Smooth muscle cell (in vitro differentiated cells): ENCODE data around the gene RASAL2. TPM values are rescaled to one million over a fixed set of nuclear protein-coding genes. Genes with fewer than 3 reads are reported as not detected.

Experiments used
- DNase-seq: peaks from one replicate; lab custom pipeline; 2025; ENCODE audit not compliant: unreplicated experiment; lab: John Stamatoyannopoulos, UW
- H2AFZ ChIP-seq: fragments of 200-600 bp; sonication (generic); 2 replicates; pipeline ENCODE4 v1.6.0; 2016; ENCODE audit warnings: antibody characterized with exemption, low read depth, mild to moderate bottlenecking
- H3F3A ChIP-seq: fragments of 200-600 bp; sonication (generic); 2 replicates; pipeline ENCODE4 v1.6.0; 2017; ENCODE audit warnings: antibody characterized with exemption, low read depth
- H3K27ac ChIP-seq: fragments of 200-600 bp; sonication (generic); 2 replicates; pipeline ENCODE4 v1.5.1; 2016; ENCODE audit warnings: low read depth, mild to moderate bottlenecking
- H3K27me3 ChIP-seq: fragments of 200-600 bp; sonication (generic); 2 replicates; pipeline ENCODE4 v1.6.1; 2016; ENCODE audit warnings: low read depth, mild to moderate bottlenecking
- H3K36me3 ChIP-seq: fragments of 200-600 bp; sonication (generic); 2 replicates; pipeline ENCODE4 v1.5.1; 2016; ENCODE audit warnings: low read depth
- H3K4me1 ChIP-seq: fragments of 200-600 bp; sonication (generic); 2 replicates; pipeline ENCODE4 v1.5.1; 2016; ENCODE audit warnings: low read depth
- H3K4me2 ChIP-seq: fragments of 200-600 bp; sonication (generic); 2 replicates; pipeline ENCODE4 v1.6.0; 2016; ENCODE audit warnings: mild to moderate bottlenecking
- H3K4me3 ChIP-seq: fragments of 200-600 bp; sonication (generic); 2 replicates; pipeline ENCODE4 v1.5.1; 2016; ENCODE audit warnings: mild to moderate bottlenecking
- H3K79me2 ChIP-seq: fragments of 200-600 bp; sonication (generic); 2 replicates; pipeline ENCODE4 v1.6.0; 2016; ENCODE audit warnings: low read depth, mild to moderate bottlenecking
- H3K9ac ChIP-seq: fragments of 200-600 bp; sonication (generic); 2 replicates; pipeline ENCODE4 v1.6.0; 2016; ENCODE audit warnings: low read depth
- H3K9me3 ChIP-seq: fragments of 200-600 bp; sonication (generic); replicated peaks from 2 replicates; pipeline ENCODE4 v1.5.1; 2016; ENCODE audit warnings: low read depth
- H4K20me1 ChIP-seq: fragments of 200-600 bp; sonication (generic); 2 replicates; pipeline ENCODE4 v1.6.0; 2016; ENCODE audit warnings: low read depth
- CTCF ChIP-seq: fragments of 200-600 bp; sonication (generic); IDR thresholded peaks from 2 replicates; pipeline ENCODE4 v1.5.1; 2017; ENCODE audit warnings: borderline replicate concordance, mild to moderate bottlenecking, antibody characterized with exemption; ENCODE audit not compliant: insufficient read depth, poor library complexity, severe bottlenecking
- WGBS: methylation state at CpG from one replicate; pipeline ENCODE4 v1.1.7; 2016; ENCODE audit warnings: low lambda C conversion rate; 5-methylcytosine and 5-hydroxymethylcytosine counted together
- polyA plus RNA-seq: library from polyadenylated mRNA; unstranded; fragments of >200 nt; fragmentation: Nextera tagmentation; extraction: Ambion mirVana; gene quantifications from 2 replicates; pipeline ENCODE4 v1.2.1, GENCODE V29; 2016
- total RNA-seq: library from RNA; depleted of rRNA; stranded (reverse); fragments of >200 nt; gene quantifications from 2 replicates; pipeline ENCODE4 v1.2.3, GENCODE V29; 2014

Gene RASAL2
- total and polyA plus RNA-seq, 2 experiments from 2014 or later: 4.3 to 17.6 TPM

GRCh38 chr1:178143730-178144690, 50.1 kb downstream of the RASAL2 start:
- H3F3A ChIP-seq: no peaks in the 10 kb centered on the region
- H3K27ac ChIP-seq: no peak overlapping the region
- no peaks in the 10 kb centered on the region for H3K27me3 ChIP-seq
- H3K4me3 ChIP-seq: no peak overlapping the region
- TF ChIP-seq CTCF: no peak
- no peak overlapping the region for H3K9ac ChIP-seq
- H3K9me3 ChIP-seq: no peaks in the 10 kb centered on the region
- H3K79me2 ChIP-seq: peaks cover 30% of the 10 kb centered on the region
- DNase-seq: no peak
- no peak overlapping the region for H3K4me2 ChIP-seq
- H3K36me3 ChIP-seq: no peaks in the 10 kb centered on the region
- H2AFZ ChIP-seq: no peak overlapping the region
- H3K4me1 ChIP-seq: no peaks in the 10 kb centered on the region
- WGBS: 94% methylated on average over 2 of the region's 2 CpGs
- peaks cover 57% of the 10 kb centered on the region for H4K20me1 ChIP-seq

- Histone ChIP-seq H3K9me3 (no peaks in the 10 kb centered on the region), H3F3A (no peaks in the 10 kb centered on the region), H3K4me2 (no peak overlapping the region), H3K27ac (no peak overlapping the region), H3K27me3 (no peaks in the 10 kb centered on the region), H3K79me2 (peaks cover 44% of the 10 kb centered on the region), H4K20me1 (peaks cover 60% of the 10 kb centered on the region), H3K4me3 (no peak overlapping the region), H3K36me3 (no peaks in the 10 kb centered on the region), H3K9ac (no peak overlapping the region), H2AFZ (no peak overlapping the region), H3K4me1 (no peaks in the 10 kb centered on the region)
- 83% methylated on average over 1 of the region's 1 CpG for WGBS
- TF ChIP-seq CTCF: no peak
- no peak for DNase-seq
These were observed 51.7 kb downstream of the RASAL2 start for GRCh38 chr1:178145605-178146004.

GRCh38 chr1:178146436-178146835, 52.5 kb downstream of the RASAL2 start:
- no peak for TF ChIP-seq CTCF

More at GRCh38 chr1:178146436-178146835, 52.5 kb downstream of the RASAL2 start:
- H3K4me1 ChIP-seq: no peaks in the 10 kb centered on the region
- H3K9ac ChIP-seq: no peak overlapping the region
- DNase-seq: no peak
- H2AFZ ChIP-seq: no peak overlapping the region
- H3K27me3 ChIP-seq: no peaks in the 10 kb centered on the region
- H4K20me1 ChIP-seq: peaks cover 61% of the 10 kb centered on the region
- H3K79me2 ChIP-seq: peaks cover 52% of the 10 kb centered on the region
- no peak overlapping the region for H3K27ac ChIP-seq
- 88% methylated on average over 2 of the region's 2 CpGs for WGBS
- H3K4me2 ChIP-seq: no peak overlapping the region
- no peaks in the 10 kb centered on the region for H3K36me3 ChIP-seq
- no peak overlapping the region for H3K4me3 ChIP-seq
- H3K9me3 ChIP-seq: no peaks in the 10 kb centered on the region
- no peaks in the 10 kb centered on the region for H3F3A ChIP-seq
